ENCODE results near the gene BRCA1. TPM values are rescaled to one million over a fixed set of nuclear protein-coding genes. Genes with fewer than 3 reads are reported as not detected.

The BRCA1 gene
- polyA plus RNA-seq, 3 donors from 2014 or later = 1.1 to 7.2 (median 5.8) TPM

GRCh38 chr17:43031666-43032065 lies 93.5 kb downstream of the BRCA1 start:
- no peak overlapping the region for H3K4me3 Mint-ChIP-seq
- no peaks in the 10 kb centered on the region for H3K36me3 Mint-ChIP-seq
- H3K4me1 Mint-ChIP-seq = no peaks in the 10 kb centered on the region
- H3K9me3 Mint-ChIP-seq = no peaks in the 10 kb centered on the region
- peaks cover 1 to 3% (median 1%) of the 10 kb centered on the region in 3 donors for H3K27me3 Mint-ChIP-seq (ENCODE audit: low read depth in 3 of 3)
- no peak for DNase-seq
- H3K27ac Mint-ChIP-seq = no peak overlapping the region

- Mint-ChIP-seq H3K27ac (peak overlapping the region in 1 of 6 donors; percentile 42), H3K4me1 (peaks cover 0 to 3% of the 10 kb centered on the region in 2 donors), H3K4me3 (no peak overlapping the region), H3K9me3 (no peaks in the 10 kb centered on the region), H3K27me3 (ENCODE audit: low read depth in 3 of 3) (peaks cover 0 to 3% (median 1%) of the 10 kb centered on the region in 3 donors), H3K36me3 (no peaks in the 10 kb centered on the region)
- DNase-seq = no peak
Observed at GRCh38 chr17:43030137-43030767, 94.9 kb downstream of the BRCA1 start.

GRCh38 chr17:43028221-43028861 lies 96.8 kb downstream of the BRCA1 start:
- Mint-ChIP-seq H3K4me3 (no peak overlapping the region), H3K4me1 (peaks cover 10 to 14% of the 10 kb centered on the region in 2 donors), H3K27ac (peak overlapping the region in 1 of 6 donors; percentile 30), H3K27me3 (ENCODE audit: low read depth in 3 of 3) (peaks cover 4 to 9% (median 6%) of the 10 kb centered on the region in 3 donors), H3K9me3 (no peaks in the 10 kb centered on the region), H3K36me3 (no peaks in the 10 kb centered on the region)
- DNase-seq = no peak

- Mint-ChIP-seq H3K36me3 (no peaks in the 10 kb centered on the region), H3K4me3 (peak overlapping the region in 1 of 5 donors; percentile 52), H3K4me1 (peaks cover 10 to 14% of the 10 kb centered on the region in 2 donors), H3K9me3 (no peaks in the 10 kb centered on the region), H3K27ac (peak overlapping the region in 2 of 6 donors; percentile 32 to 86), H3K27me3 (ENCODE audit: low read depth in 3 of 3) (peaks cover 4 to 9% (median 6%) of the 10 kb centered on the region in 3 donors)
- no peak for DNase-seq
Observed at GRCh38 chr17:43027091-43028032, 97.8 kb downstream of the BRCA1 start.

GRCh38 chr17:43026595-43026994 lies 98.6 kb downstream of the BRCA1 start:
- H3K36me3 Mint-ChIP-seq = no peaks in the 10 kb centered on the region
- H3K27me3 Mint-ChIP-seq (ENCODE audit: low read depth in 3 of 3) = peaks cover 6 to 9% (median 7%) of the 10 kb centered on the region in 3 donors
- DNase-seq = no peak
- H3K27ac Mint-ChIP-seq = peak overlapping the region in 1 of 6 donors; percentile 32
- H3K9me3 Mint-ChIP-seq = no peaks in the 10 kb centered on the region
- peak overlapping the region in 3 of 5 donors; percentile 44 to 50 (median 46) for H3K4me3 Mint-ChIP-seq
- H3K4me1 Mint-ChIP-seq = peaks cover 10 to 16% of the 10 kb centered on the region in 2 donors

- Mint-ChIP-seq H3K36me3 (no peaks in the 10 kb centered on the region), H3K4me1 (peaks cover 14 to 20% of the 10 kb centered on the region in 2 donors), H3K27me3 (ENCODE audit: low read depth in 3 of 3) (peaks cover 6 to 9% (median 7%) of the 10 kb centered on the region in 3 donors), H3K9me3 (no peaks in the 10 kb centered on the region), H3K27ac (peak overlapping the region in 2 of 6 donors; percentile 27 to 28), H3K4me3 (peak overlapping the region; percentile 50 to 81 (median 72))
- no peak for DNase-seq
Observed at GRCh38 chr17:43025766-43026537, 99.2 kb downstream of the BRCA1 start.

GRCh38 chr17:43025290-43025657 lies 99.9 kb downstream of the BRCA1 start:
- no peaks in the 10 kb centered on the region for H3K9me3 Mint-ChIP-seq

GRCh38 chr17:43024407-43025289 lies 100.5 kb downstream of the BRCA1 start, which contains the start of gene RND2:
Gene RND2 (plus strand): TSS chr17:43025231. CDS start chr17:43025348, 117 bp downstream.
- Mint-ChIP-seq H3K27ac (peak within 1 kb of the TSS; percentile 48 to 93 (median 86)), H3K36me3 (no peaks in the 10 kb centered on the region), H3K27me3 (ENCODE audit: low read depth in 3 of 3) (peaks cover 7 to 10% (median 9%) of the 10 kb centered on the region in 3 donors), H3K4me1 (peaks cover 17 to 30% of the 10 kb centered on the region in 2 donors), H3K4me3 (peak within 1 kb of the TSS; percentile 87 to 98 (median 90)), H3K9me3 (no peaks in the 10 kb centered on the region)
- DNase-seq = peak; percentile 76 to 77 (median 77)

More at GRCh38 chr17:43025290-43025657, 99.9 kb downstream of the BRCA1 start:
- peak overlapping the region; percentile 60 to 81 (median 72) for H3K4me3 Mint-ChIP-seq
- H3K4me1 Mint-ChIP-seq = peaks cover 17 to 24% of the 10 kb centered on the region in 2 donors
- peaks cover 7 to 9% (median 7%) of the 10 kb centered on the region in 3 donors for H3K27me3 Mint-ChIP-seq (ENCODE audit: low read depth in 3 of 3)
- peak overlapping the region in 3 of 6 donors; percentile 34 to 89 (median 67) for H3K27ac Mint-ChIP-seq
- no peaks in the 10 kb centered on the region for H3K36me3 Mint-ChIP-seq
- no peak for DNase-seq

GRCh38 chr17:43021741-43022512 lies 103.2 kb downstream of the BRCA1 start, which contains the start of gene VAT1:
Gene VAT1 (minus strand): TSS chr17:43022385. CDS start chr17:43022322, 63 bp downstream.
- Mint-ChIP-seq H3K9me3 (no peaks in the 10 kb centered on the region), H3K27ac (peak within 1 kb of the TSS in 4 of 6 donors; percentile 8 to 85 (median 63)), H3K27me3 (ENCODE audit: low read depth in 3 of 3) (peaks cover 5 to 10% (median 6%) of the 10 kb centered on the region in 3 donors), H3K4me1 (peaks cover 23 to 37% of the 10 kb centered on the region in 2 donors), H3K36me3 (no peaks in the 10 kb centered on the region), H3K4me3 (peak within 1 kb of the TSS; percentile 85 to 95 (median 89))
- DNase-seq = peak; percentile 53 to 56 (median 55)

- Mint-ChIP-seq H3K4me3 (peak overlapping the region; percentile 85 to 95 (median 89)), H3K27me3 (ENCODE audit: low read depth in 3 of 3) (peaks cover 5 to 10% (median 6%) of the 10 kb centered on the region in 3 donors), H3K36me3 (no peaks in the 10 kb centered on the region), H3K9me3 (no peaks in the 10 kb centered on the region), H3K4me1 (peaks cover 23 to 37% of the 10 kb centered on the region in 2 donors), H3K27ac (peak overlapping the region in 4 of 6 donors; percentile 8 to 85 (median 63))
- DNase-seq = peak; percentile 41 to 45 (median 43)
Observed at GRCh38 chr17:43020789-43021740, 104.1 kb downstream of the BRCA1 start.

All from immature natural killer cell (primary cell).